ENCODE data around the gene COLQ.

- no peak for TF ChIP-seq CTCF (IDR thresholded peaks at IDR 0.05)
- no peak for TF ChIP-seq POLR2A (IDR thresholded peaks at IDR 0.05)
Measured at GRCh38 chr3:15556512-15556911, 35.0 kb upstream of the COLQ start.
